Stimulated activated naive CD8-positive, alpha-beta T cell treated with anti-CD3 and anti-CD28 coated beads, Interleukin-15, Interleukin-2, amounts not matched to agents 100 ng/mL and 50 ng/mL, for 24 hours (primary cell): Measurements from ENCODE around the gene CARS2.
"Not testable (repeated sequence)": the region's sequence is repeated elsewhere in the genome, so short reads cannot be mapped to it uniquely, and the experiment has no call there.

Experiments used
- H3K27ac Mint-ChIP-seq: one replicate; pipeline ENCODE4 v1.8.0; 2021; ENCODE audit warnings: mild to moderate bottlenecking, mixed read lengths
- H3K27me3 Mint-ChIP-seq: one replicate; pipeline ENCODE4 v1.8.0; 2021; ENCODE audit warnings: mixed read lengths
- H3K36me3 Mint-ChIP-seq: one replicate; pipeline ENCODE4 v1.8.0; 2021; ENCODE audit warnings: low read depth, mixed read lengths
- H3K4me1 Mint-ChIP-seq: one replicate; pipeline ENCODE4 v1.8.0; 2021; ENCODE audit warnings: low read depth, mixed read lengths
- H3K4me3 Mint-ChIP-seq: one replicate; pipeline ENCODE4 v1.8.0; 2021; ENCODE audit warnings: mild to moderate bottlenecking, mixed read lengths
- H3K9me3 Mint-ChIP-seq: one replicate; pipeline ENCODE4 v1.8.0; 2021; ENCODE audit warnings: mixed read lengths

Gene CARS2

DNA sequence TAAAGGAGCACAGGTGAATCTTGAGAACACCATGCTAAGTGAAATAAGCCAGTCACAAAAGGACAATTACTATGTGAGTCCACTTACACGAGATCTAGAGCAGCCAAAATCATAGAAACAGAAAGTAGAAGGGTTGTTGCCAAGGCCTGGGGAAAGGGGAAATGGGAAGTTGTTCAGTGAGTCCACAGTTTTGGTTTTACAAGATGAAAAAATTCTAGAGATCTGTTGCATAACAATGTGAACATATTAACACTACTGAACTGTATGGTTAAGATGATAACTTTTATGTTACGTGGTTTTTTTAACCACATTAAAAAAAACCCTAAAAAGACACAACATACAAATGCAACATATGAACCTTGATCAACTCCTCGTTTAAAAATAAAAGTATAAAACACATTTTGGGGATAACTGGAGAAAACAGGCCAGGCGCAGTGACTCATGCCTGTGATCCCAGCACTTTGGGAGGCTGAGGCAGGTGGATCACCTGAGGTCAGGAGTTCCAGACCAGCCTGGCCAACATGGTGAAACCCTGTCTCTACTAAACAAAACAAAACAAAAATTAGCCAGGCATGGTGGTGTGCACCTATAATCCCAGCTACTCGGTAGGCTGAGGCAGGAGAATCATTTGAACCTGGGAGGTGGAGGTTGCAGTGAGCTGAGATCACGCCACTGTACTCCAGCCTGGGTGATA lies 47.6 kb downstream of the CARS2 start:
- H3K27me3 Mint-ChIP-seq, H3K9me3 Mint-ChIP-seq, H3K4me3 Mint-ChIP-seq: not testable (repeated sequence)
- Mint-ChIP-seq H3K4me1 (peaks cover 49% of the 10 kb centered on the region), H3K36me3 (peaks cover 71% of the 10 kb centered on the region), H3K27ac (peak overlapping the region; percentile 1)

DNA sequence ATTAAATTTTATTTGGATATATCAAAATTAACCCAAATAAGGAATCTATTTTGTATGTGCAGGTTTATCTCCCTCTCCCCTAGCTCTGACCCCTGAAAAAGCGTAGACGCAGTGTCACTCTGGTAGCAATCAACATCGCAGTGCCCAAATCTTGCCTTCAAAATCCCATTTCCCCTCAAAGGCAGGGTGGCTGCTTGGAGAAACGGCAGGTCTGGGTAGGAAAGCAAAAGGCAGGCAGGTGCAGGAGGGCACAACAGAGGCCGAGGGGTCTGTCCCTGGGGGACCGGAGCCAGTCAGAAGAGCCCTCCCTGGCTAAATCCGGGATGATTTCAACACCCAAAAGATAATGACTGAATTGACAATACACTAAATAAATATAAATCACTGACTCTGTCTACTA lies 48.7 kb downstream of the CARS2 start:
- Mint-ChIP-seq H3K9me3 (no peaks in the 10 kb centered on the region), H3K36me3 (peaks cover 59% of the 10 kb centered on the region), H3K27ac (no peak overlapping the region), H3K27me3 (no peaks in the 10 kb centered on the region), H3K4me1 (peaks cover 53% of the 10 kb centered on the region), H3K4me3 (no peak overlapping the region)

DNA sequence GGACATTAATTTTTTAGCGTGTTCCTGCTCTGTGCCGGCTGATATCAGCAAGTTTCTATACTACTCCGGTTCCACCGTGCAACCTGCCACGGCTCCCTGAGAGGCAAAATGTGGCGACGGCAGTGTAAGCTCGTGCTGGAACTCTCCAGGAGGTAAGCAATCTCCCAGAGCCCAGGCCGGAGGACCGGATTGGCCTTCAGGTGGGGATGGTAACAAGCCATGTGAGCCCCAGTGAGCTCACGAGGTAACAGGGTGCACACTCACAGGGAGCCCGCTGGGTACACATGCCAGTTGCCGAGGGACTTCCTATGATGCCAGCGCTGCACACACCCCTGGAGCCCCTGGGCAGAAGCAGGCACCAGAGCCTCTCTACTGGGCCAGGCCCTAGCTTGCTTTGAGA lies 52.1 kb downstream of the CARS2 start:
- Mint-ChIP-seq H3K9me3 (no peaks in the 10 kb centered on the region), H3K27me3 (no peaks in the 10 kb centered on the region), H3K4me3 (no peak overlapping the region), H3K36me3 (peaks cover 44% of the 10 kb centered on the region), H3K4me1 (peaks cover 40% of the 10 kb centered on the region), H3K27ac (no peak overlapping the region)

DNA sequence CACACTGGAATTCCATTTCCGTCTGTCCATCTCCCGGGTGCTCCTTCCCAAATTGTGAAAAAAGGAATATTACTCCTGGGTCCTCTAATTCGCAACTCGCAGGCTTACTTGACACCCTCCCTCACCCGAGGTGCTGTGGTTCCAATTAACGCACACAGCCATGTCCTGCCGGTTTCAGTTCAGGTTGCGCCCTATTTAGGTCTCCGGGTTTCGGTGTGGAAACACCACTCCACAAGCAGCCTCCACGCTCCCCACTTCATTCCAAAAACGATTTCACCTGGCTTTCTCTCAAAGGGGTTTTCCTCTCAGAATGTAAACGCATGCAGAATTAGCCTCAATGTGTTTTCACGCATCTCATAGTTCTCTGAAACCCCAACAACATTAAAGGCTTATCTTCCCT lies 52.6 kb downstream of the CARS2 start:
- Mint-ChIP-seq H3K4me3 (no peak overlapping the region), H3K4me1 (peaks cover 34% of the 10 kb centered on the region), H3K27ac (no peak overlapping the region), H3K9me3 (no peaks in the 10 kb centered on the region), H3K27me3 (no peaks in the 10 kb centered on the region), H3K36me3 (peaks cover 46% of the 10 kb centered on the region)

DNA sequence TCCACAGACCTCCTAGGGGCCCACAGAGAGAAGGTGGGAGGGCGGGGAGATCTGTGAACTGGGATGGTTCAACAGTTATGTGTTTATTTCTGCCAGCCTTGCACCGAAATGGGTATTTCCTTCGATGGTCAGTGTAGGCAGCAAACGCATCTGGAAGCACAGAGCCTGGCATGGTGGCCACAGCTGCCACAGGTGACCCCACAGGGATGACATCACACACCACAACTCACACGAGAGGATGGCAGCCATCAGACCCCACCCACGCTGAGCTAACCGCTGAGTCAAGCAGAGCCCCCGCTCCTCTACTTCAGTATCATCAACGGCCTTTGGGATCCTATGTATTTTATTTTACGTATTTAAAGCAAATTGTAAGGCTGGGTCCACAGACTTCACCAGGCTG lies 53.2 kb downstream of the CARS2 start:
- H3K27ac Mint-ChIP-seq = no peak overlapping the region
- no peak overlapping the region for H3K4me3 Mint-ChIP-seq
- H3K27me3 Mint-ChIP-seq = no peaks in the 10 kb centered on the region
- H3K4me1 Mint-ChIP-seq = peaks cover 29% of the 10 kb centered on the region
- no peaks in the 10 kb centered on the region for H3K9me3 Mint-ChIP-seq
- peaks cover 45% of the 10 kb centered on the region for H3K36me3 Mint-ChIP-seq

- H3K9me3 Mint-ChIP-seq = no peaks in the 10 kb centered on the region
- H3K4me3 Mint-ChIP-seq = no peak overlapping the region
These were observed 53.6 kb downstream of the CARS2 start for GRCh38 chr13:110652231-110652730.

GRCh38 chr13:110651726-110652230 lies 54.1 kb downstream of the CARS2 start:
- Mint-ChIP-seq H3K27me3 (no peaks in the 10 kb centered on the region), H3K27ac (no peak overlapping the region), H3K9me3 (no peaks in the 10 kb centered on the region), H3K36me3 (peaks cover 45% of the 10 kb centered on the region), H3K4me3 (no peak overlapping the region), H3K4me1 (peaks cover 21% of the 10 kb centered on the region)

More at GRCh38 chr13:110652231-110652730, 53.6 kb downstream of the CARS2 start:
- H3K27ac Mint-ChIP-seq = no peak overlapping the region
- H3K36me3 Mint-ChIP-seq = peaks cover 45% of the 10 kb centered on the region
- H3K27me3 Mint-ChIP-seq = no peaks in the 10 kb centered on the region
- peaks cover 24% of the 10 kb centered on the region for H3K4me1 Mint-ChIP-seq

- Mint-ChIP-seq H3K36me3 (peaks cover 43% of the 10 kb centered on the region), H3K4me1 (peaks cover 18% of the 10 kb centered on the region), H3K27ac (no peak overlapping the region), H3K4me3 (no peak overlapping the region), H3K27me3 (no peaks in the 10 kb centered on the region), H3K9me3 (no peaks in the 10 kb centered on the region)
These were observed 54.6 kb downstream of the CARS2 start for GRCh38 chr13:110651271-110651670.

DNA sequence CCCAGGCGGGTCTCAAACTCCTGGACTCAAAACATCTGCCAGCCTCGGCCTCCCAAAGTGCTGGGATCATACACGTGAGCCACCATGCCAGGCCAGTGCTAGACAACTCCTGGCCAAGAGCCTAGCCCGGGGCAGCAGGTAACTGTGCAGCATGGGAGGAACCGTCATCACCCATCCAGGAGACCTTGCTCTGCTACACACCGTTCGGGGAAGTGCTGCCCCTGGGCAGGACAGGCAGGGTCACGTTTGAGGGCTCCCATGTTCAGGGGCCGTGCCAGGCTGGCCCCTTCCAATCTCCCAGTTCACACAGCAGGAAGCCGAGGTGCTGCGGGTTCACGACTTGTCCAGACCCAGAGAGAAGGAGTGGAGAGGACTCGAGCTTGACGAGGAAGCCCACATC lies 55.5 kb downstream of the CARS2 start:
- H3K4me1 Mint-ChIP-seq = peaks cover 15% of the 10 kb centered on the region
- peaks cover 37% of the 10 kb centered on the region for H3K36me3 Mint-ChIP-seq
- no peaks in the 10 kb centered on the region for H3K27me3 Mint-ChIP-seq
- H3K4me3 Mint-ChIP-seq = no peak overlapping the region
- H3K27ac Mint-ChIP-seq = no peak overlapping the region
- H3K9me3 Mint-ChIP-seq = no peaks in the 10 kb centered on the region

DNA sequence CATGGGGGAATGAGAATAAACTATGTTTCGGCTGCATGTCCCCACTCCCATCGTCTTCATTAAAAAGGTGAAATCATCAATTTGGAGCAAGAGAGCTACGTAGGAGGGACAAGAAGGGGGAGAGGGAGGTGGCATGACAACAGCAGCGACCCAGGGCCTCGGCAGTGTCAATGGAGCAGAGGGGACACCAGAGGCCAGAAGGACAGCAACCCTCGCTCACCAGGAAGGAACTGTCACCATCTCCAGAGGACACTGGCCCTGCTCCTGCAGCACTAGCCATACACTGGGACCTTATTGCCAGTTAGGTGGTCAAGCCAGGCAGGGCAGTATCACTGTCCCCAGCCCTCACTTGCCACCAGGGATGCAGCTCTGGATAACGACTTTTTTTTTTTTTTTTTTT lies 56.4 kb downstream of the CARS2 start:
- Mint-ChIP-seq H3K9me3 (no peaks in the 10 kb centered on the region), H3K27ac (no peak overlapping the region), H3K27me3 (no peaks in the 10 kb centered on the region), H3K4me1 (peaks cover 14% of the 10 kb centered on the region), H3K4me3 (no peak overlapping the region), H3K36me3 (peaks cover 31% of the 10 kb centered on the region)

- no peak overlapping the region for H3K27ac Mint-ChIP-seq
- H3K9me3 Mint-ChIP-seq = no peaks in the 10 kb centered on the region
- no peak overlapping the region for H3K4me3 Mint-ChIP-seq
- H3K27me3 Mint-ChIP-seq = no peaks in the 10 kb centered on the region
- peaks cover 14% of the 10 kb centered on the region for H3K4me1 Mint-ChIP-seq
- H3K36me3 Mint-ChIP-seq = peaks cover 32% of the 10 kb centered on the region
These were observed 57.0 kb downstream of the CARS2 start for GRCh38 chr13:110648848-110649421.

DNA sequence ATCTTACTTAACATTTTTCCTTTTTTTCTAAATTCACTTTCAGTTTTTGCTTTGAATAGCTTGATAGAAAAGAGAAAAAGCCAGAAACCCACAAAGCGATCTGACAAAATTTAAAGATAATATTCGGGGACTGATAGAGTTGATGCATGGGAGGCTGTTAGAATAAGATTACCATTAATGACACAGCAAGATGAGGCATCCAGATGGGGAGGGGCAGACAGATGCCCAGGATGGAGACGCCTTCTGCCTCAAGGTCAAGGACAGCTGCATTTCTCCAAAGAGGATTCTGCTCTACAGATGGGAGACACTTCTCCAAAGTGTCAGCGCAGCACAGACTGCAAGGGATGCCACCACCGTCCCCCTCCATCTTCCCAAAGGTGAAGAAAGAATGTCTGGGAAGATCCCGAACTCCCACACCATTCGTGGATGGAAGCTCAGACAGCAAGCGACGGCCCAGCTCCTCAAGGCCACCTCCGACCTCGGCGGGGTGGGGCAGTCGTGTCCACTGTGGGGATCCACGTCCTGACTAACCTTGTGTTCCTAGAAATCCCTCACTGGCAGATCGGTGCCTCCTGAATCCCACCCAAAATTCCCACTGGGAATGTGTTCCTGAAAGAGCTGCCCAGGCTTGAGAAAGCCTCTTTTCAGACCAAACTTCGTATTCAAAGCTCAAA lies 57.6 kb downstream of the CARS2 start:
- Mint-ChIP-seq H3K27ac (no peak overlapping the region), H3K9me3 (no peaks in the 10 kb centered on the region), H3K27me3 (no peaks in the 10 kb centered on the region), H3K4me3 (no peak overlapping the region), H3K36me3 (peaks cover 38% of the 10 kb centered on the region), H3K4me1 (peaks cover 9% of the 10 kb centered on the region)

DNA sequence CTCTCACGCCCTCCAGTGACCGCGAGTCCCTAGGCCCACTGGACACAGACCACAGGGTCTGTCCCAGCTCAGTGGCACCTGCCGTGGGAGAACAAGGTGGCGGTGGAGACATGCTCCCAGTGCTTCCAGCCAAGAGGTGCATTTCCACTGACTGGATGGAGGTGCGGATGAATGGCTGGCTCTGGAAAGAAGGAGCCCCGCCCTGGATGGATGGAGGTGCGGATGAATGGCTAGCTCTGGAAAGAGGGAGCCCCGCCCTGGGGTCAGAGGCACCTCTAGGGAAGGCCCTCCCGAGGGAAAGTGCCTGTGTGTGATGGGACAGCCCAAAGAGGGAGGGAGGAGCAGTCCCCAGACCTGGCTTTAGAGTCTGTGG lies 58.6 kb downstream of the CARS2 start:
- H3K9me3 Mint-ChIP-seq = no peaks in the 10 kb centered on the region
- no peaks in the 10 kb centered on the region for H3K27me3 Mint-ChIP-seq
- H3K4me3 Mint-ChIP-seq = no peak overlapping the region
- peak overlapping the region; percentile 55 for H3K27ac Mint-ChIP-seq
- peaks cover 6% of the 10 kb centered on the region for H3K4me1 Mint-ChIP-seq
- peaks cover 45% of the 10 kb centered on the region for H3K36me3 Mint-ChIP-seq

DNA sequence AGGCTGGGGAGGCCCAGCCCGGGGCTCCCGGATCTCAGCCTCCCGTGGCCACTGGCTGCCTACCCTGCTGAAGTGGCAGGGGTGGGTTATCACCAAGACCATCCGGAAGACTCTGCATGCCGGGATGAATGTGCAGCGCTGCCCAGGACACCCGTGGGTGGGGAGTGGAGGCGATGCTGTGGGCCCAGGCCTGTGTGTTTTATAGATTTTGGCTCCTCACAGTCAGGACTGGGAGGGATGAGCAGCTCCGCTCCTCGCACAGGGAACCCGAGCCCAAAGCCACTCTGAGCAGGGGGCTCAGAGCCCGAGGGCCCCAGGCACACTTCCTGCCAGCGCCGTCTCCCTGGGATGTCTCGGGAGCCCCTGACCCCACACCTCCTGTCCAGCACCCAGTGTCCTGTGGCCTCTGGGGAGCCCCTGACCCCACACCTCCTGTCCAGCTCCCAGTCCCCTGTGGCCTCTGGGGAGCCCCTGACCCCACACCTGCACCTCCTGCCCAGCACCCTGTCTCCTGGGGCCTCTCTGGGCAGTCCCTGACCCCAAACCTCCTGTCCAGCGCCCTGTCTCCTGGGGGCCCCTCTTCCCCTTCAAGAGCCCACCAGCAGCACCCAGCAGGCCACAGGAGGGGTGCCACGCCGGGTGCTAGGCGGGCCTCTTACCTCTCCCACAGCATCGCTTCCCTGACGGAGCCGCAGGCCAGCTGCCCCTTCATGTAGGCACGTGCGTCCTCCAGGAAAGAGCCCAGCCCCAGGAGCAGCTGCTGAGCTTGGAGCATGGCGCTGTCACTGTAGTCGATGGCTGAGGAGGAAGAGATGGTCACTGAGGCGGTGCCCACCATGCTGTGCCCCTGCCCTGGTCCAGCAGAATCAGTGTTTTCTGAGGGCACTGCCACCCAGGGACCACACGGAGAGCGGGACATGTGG lies 59.2 kb downstream of the CARS2 start:
- Mint-ChIP-seq H3K4me1 (peaks cover 6% of the 10 kb centered on the region), H3K27me3 (no peaks in the 10 kb centered on the region), H3K36me3 (peaks cover 45% of the 10 kb centered on the region), H3K4me3 (no peak overlapping the region), H3K27ac (peak overlapping the region; percentile 26), H3K9me3 (no peaks in the 10 kb centered on the region)
